Ramos (cell line): ENCODE results near the gene RAB20.

ENCODE experiments used
- in situ Hi-C: fragments of 300-500 bp; cut with MboI; formaldehyde crosslinking; loops from one replicate; pipeline ENCODE4 v1.14.3; 2022; ENCODE audit warnings: low sequenced_read_pairs; ENCODE audit not compliant: unreplicated experiment

The RAB20 gene

GRCh38 chr13:110477706-110478245, 83.7 kb downstream of the RAB20 start:
- in situ Hi-C loops, result no loop called here

- in situ Hi-C loops, result no loop called here
Measured at GRCh38 chr13:110476220-110476617, 85.3 kb downstream of the RAB20 start.

GRCh38 chr13:110475550-110476219, 85.8 kb downstream of the RAB20 start:
- in situ Hi-C loops, result no loop called here

- in situ Hi-C loops, result no loop called here
Measured at GRCh38 chr13:110475117-110475516, 86.4 kb downstream of the RAB20 start.

- in situ Hi-C loops, result loop anchor here (25.0 kb wide), 1 partner anchor 338 kb away; no protein-coding TSS in a partner anchor
Measured at GRCh38 chr13:110474713-110475112, 86.8 kb downstream of the RAB20 start.
